ENCODE measurements around the gene UBE3D.

UBE3D gene

GRCh38 chr6:82953871-82954270 lies 111.8 kb downstream of the UBE3D start:
- TF ChIP-seq POLR2AphosphoS5 (IDR thresholded peaks at IDR 0.05; ENCODE audit: low read depth, low read length), result no peak
- TF ChIP-seq, protein P1, sequence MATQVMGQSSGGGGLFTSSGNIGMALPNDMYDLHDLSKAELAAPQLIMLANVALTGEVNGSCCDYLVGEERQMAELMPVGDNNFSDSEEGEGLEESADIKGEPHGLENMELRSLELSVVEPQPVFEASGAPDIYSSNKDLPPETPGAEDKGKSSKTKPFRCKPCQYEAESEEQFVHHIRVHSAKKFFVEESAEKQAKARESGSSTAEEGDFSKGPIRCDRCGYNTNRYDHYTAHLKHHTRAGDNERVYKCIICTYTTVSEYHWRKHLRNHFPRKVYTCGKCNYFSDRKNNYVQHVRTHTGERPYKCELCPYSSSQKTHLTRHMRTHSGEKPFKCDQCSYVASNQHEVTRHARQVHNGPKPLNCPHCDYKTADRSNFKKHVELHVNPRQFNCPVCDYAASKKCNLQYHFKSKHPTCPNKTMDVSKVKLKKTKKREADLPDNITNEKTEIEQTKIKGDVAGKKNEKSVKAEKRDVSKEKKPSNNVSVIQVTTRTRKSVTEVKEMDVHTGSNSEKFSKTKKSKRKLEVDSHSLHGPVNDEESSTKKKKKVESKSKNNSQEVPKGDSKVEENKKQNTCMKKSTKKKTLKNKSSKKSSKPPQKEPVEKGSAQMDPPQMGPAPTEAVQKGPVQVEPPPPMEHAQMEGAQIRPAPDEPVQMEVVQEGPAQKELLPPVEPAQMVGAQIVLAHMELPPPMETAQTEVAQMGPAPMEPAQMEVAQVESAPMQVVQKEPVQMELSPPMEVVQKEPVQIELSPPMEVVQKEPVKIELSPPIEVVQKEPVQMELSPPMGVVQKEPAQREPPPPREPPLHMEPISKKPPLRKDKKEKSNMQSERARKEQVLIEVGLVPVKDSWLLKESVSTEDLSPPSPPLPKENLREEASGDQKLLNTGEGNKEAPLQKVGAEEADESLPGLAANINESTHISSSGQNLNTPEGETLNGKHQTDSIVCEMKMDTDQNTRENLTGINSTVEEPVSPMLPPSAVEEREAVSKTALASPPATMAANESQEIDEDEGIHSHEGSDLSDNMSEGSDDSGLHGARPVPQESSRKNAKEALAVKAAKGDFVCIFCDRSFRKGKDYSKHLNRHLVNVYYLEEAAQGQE (IDR thresholded peaks at IDR 0.05; ENCODE audit: insufficient read depth in 1 of 2, low read depth in 2 of 2, low read length in 2 of 2), result no peak
- no peak for TF ChIP-seq TAF1 (IDR thresholded peaks at IDR 0.05; ENCODE audit: borderline replicate concordance, insufficient read depth, low read length)
- TF ChIP-seq FOXP2 (optimal IDR thresholded peaks at IDR 0.05; ENCODE audit: borderline replicate concordance, extremely low read depth, extremely low read length, insufficient read depth), result no peak
- TF ChIP-seq SIN3A (IDR thresholded peaks at IDR 0.05; ENCODE audit: borderline replicate concordance, insufficient read depth, low read length), result no peak

DNA sequence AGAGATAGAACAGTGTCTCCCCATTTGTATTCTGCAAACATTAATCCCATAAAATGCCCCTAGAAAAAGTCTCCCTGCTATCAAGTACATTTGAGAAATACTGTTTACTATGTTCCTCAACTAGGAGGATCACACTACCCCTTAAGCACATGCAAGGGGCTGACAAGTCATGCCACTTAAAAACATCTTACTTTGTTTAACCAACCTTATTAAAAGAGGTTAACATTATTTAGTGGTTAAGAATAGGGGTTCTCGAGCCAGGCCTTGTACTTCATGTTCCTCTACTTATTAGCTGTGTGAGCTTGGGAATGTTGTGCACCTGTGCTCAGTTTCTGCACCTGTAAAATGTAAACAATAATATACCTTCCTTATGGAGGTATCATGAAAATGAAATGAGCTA lies 113.7 kb downstream of the UBE3D start:
- TF ChIP-seq POLR2AphosphoS5 (IDR thresholded peaks at IDR 0.05; ENCODE audit: low read depth, low read length) (no peak), TAF1 (IDR thresholded peaks at IDR 0.05; ENCODE audit: borderline replicate concordance, insufficient read depth, low read length) (no peak), SIN3A (IDR thresholded peaks at IDR 0.05; ENCODE audit: borderline replicate concordance, insufficient read depth, low read length) (no peak), FOXP2 (optimal IDR thresholded peaks at IDR 0.05; ENCODE audit: borderline replicate concordance, extremely low read depth, extremely low read length, insufficient read depth) (no peak)
- TF ChIP-seq, protein P1 (IDR thresholded peaks at IDR 0.05; ENCODE audit: insufficient read depth in 1 of 2, low read depth in 2 of 2, low read length in 2 of 2), result no peak

GRCh38 chr6:82951389-82951788 lies 114.3 kb downstream of the UBE3D start:
- TF ChIP-seq FOXP2 (optimal IDR thresholded peaks at IDR 0.05; ENCODE audit: borderline replicate concordance, extremely low read depth, extremely low read length, insufficient read depth) (no peak), POLR2AphosphoS5 (IDR thresholded peaks at IDR 0.05; ENCODE audit: low read depth, low read length) (no peak), SIN3A (IDR thresholded peaks at IDR 0.05; ENCODE audit: borderline replicate concordance, insufficient read depth, low read length) (no peak), TAF1 (IDR thresholded peaks at IDR 0.05; ENCODE audit: borderline replicate concordance, insufficient read depth, low read length) (no peak)
- TF ChIP-seq, protein P1 (IDR thresholded peaks at IDR 0.05; ENCODE audit: insufficient read depth in 1 of 2, low read depth in 2 of 2, low read length in 2 of 2), result no peak

DNA sequence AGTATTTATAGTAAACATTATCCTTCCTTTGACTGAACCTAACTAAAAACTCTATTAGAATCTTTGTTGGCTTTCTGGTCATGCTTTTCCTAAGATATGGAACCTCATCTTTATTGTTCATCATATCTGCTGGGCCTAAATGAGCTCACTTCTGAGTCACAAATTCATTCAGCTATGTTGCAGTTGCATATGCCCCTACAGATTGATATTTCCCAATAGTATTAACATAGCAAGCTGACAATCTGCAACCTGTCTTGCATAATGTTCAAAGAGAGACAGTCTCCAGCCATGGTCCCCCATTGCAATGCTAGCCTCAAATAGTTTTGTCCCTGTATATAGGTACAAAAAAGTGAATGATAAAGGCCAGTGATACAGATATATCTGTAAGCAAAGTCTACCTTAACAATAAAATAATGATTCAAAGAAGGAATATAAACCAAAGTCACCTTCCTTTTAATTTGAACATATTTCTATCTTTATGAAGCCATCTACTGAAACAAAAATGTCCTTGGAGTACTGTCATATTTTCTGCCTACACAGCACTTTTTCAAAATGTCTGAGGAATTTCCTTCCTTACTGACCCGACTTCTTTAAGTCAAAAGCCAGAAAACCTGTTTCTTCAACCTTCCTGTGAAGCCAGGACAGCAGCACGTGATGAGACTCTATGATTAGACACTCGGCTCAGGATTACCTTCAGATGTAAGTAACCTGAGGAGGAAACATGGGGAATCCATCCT lies 140.7 kb downstream of the UBE3D start:
- TF ChIP-seq, protein P1 (IDR thresholded peaks at IDR 0.05; ENCODE audit: insufficient read depth in 1 of 2, low read depth in 2 of 2, low read length in 2 of 2), result no peak
- TF ChIP-seq POLR2AphosphoS5 (IDR thresholded peaks at IDR 0.05; ENCODE audit: low read depth, low read length) (no peak), SIN3A (IDR thresholded peaks at IDR 0.05; ENCODE audit: borderline replicate concordance, insufficient read depth, low read length) (no peak)

Data from PFSK-1 (cell line).